Peyer's patch (tissue), 4 donors: ENCODE results near the gene COQ3.

Source experiments
- CTCF ChIP-seq, 6 experiments: fragments of 450-650 bp in 4 of 6; fragments of 200-600 bp in 2 of 6; sonication (generic) in 1 of 6; IDR thresholded peaks; one replicate each; pipeline ENCODE4 v1.5.1; 2017 to 2019; ENCODE audit warnings: antibody characterized with exemption in 6 of 6, mild to moderate bottlenecking in 3 of 6, moderate library complexity in 1 of 6
- POLR2A ChIP-seq, 2 donors: fragments of 450-650 bp; IDR thresholded peaks; one replicate each; pipeline ENCODE4 v1.5.1; 2017; ENCODE audit warnings: antibody characterized with exemption in 2 of 2, mild to moderate bottlenecking in 2 of 2, moderate library complexity in 2 of 2

- TF ChIP-seq CTCF (IDR thresholded peaks at IDR 0.05) (no peak), POLR2A (IDR thresholded peaks at IDR 0.05) (no peak)
Observed at GRCh38 chr6:99415446-99415845, 21.5 kb upstream of the COQ3 start.
